Skeletal muscle cell (primary cell): ENCODE data around the gene LARGE2.

Experiments used
- DNase-seq: peaks from one replicate; pipeline ENCODE4 v3.0.0-alpha.2; 2010; ENCODE audit warnings: low read depth
- H3K4me3 ChIP-seq: 2 replicates; pipeline ENCODE4 v1.5.1; 2011; ENCODE audit warnings: low read depth, mild to moderate bottlenecking, control low read depth, low read length, moderate library complexity

The LARGE2 gene

GRCh38 chr11:45941285-45941684, 18.8 kb downstream of the LARGE2 start:
- no peak for DNase-seq
- H3K4me3 ChIP-seq: no peak overlapping the region

GRCh38 chr11:45942381-45942780, 19.9 kb downstream of the LARGE2 start:
- no peak for DNase-seq
- H3K4me3 ChIP-seq: no peak overlapping the region

DNA sequence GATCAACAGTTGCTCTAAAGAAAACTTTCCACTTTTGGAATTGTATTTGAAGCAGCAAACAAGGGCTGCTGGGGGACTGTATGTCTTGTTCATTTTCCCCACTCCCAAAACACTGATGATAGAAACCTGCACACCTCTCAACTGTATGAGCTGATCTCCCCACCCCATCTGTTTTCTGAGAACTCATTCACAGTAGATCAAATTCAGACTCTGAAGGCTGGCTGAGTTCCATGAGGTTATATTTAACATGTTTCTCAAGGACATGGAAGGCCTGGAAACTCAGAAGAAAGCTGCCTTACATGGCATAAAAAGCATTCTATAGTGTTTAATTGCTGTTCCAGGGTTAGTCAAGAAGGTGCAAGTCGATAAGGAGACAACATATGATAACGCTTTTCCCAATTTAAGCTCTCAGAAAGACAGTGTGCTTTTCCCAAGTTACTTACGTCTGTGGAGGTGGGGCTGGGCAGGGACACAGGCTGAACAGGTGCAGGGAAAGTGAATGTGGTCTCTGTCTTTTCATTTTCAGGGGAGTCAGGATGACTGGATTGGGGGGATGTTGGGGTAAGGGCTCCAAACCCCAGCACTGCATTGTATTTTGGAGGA, 23.0 kb downstream of the LARGE2 start:
- no peak for DNase-seq

GRCh38 chr11:45947885-45948284, 25.4 kb downstream of the LARGE2 start:
- H3K4me3 ChIP-seq: no peak overlapping the region
- no peak for DNase-seq

More for the DNA sequence above, 23.0 kb downstream of the LARGE2 start:
- no peak overlapping the region for H3K4me3 ChIP-seq

DNA sequence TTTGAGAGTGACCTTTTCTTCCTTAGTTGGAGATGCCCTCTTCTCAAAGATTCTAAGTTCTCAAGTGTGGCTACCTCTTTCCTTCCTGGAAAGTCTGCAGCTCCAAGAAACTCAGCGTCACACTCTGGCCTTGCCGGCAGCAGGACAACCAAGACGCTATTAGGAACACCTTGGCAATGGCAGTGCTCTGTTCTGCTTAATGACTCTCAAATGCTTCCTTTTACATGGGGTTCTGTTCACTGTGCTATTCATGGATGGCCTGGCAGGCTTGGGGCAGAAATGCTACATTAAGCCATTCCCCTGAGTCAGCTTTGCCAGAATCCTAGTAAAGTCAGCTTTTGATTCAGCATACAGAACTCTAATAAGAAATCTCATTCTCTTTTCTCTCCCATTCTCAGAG, 25.9 kb downstream of the LARGE2 start:
- no peak overlapping the region for H3K4me3 ChIP-seq
- DNase-seq: no peak

GRCh38 chr11:45949992-45950407, 27.5 kb downstream of the LARGE2 start:
- DNase-seq: no peak
- no peak overlapping the region for H3K4me3 ChIP-seq

DNA sequence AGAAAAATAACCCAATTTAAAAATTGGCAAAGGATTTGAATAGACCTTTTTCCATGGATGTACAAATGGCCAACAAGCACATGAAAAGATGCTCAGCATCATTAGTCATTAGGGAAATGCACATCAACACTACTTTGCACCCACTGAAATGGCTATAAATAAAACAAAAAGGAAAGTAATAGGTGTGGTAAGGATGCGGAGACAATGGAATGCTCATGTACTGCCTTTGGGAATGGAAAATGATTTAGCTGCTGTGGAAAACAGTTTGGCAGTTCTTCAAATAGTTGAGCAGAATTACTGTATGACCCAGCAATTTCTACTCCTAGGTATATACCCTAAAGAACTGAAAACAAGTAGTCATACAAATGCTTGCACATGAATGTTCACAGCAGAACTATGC, 37.4 kb downstream of the LARGE2 start:
- no peak for DNase-seq
- H3K4me3 ChIP-seq: no peak overlapping the region

- no peak for DNase-seq
- no peak overlapping the region for H3K4me3 ChIP-seq
Observed at GRCh38 chr11:45960387-45961095, 38.1 kb downstream of the LARGE2 start.

DNA sequence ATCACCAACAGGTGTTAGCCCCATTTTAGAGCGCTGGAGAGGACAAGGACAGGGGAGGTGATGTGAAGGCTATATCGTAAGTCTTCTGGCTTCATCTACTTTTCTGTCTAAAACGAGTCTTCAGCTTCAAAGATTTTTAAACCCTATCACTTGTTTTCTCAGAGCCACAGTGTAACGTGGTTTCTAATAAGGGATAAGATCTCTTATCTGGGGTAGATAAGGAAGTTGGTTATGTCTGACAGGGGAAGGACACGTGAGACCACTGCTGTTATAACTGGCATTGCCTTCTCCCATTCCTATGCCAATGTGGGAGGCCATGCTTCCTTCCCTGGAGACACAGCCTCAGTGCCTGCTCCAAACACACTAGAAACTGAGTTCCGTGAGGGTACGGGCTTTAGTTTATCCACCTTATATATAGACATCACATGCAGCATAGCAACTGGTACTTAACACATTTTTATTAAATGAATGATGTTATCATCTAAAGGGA, 39.3 kb downstream of the LARGE2 start:
- no peak for DNase-seq
- no peak overlapping the region for H3K4me3 ChIP-seq

DNA sequence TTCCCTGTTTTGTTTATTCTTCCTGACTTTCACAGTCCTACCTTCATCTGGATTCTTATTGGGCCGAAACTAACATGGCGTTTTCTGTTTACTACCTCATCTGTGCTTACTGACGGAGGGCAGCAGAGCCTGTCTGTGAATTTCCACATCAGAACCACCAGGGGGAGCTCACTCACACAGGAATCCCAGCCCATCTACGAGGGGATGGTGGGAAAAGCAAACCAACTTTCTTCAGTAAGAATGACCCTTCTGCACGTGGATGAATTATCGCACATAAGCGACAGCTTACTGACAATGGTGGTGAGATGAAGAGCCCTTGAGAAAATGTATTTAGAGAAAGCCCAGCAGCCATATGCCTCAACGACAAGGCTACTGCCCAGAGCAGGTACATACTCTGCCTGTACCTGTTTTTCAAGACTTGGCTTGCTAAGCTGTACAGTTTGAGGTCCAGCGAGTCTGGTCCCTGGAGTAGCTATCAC, 42.5 kb downstream of the LARGE2 start:
- no peak for DNase-seq

DNA sequence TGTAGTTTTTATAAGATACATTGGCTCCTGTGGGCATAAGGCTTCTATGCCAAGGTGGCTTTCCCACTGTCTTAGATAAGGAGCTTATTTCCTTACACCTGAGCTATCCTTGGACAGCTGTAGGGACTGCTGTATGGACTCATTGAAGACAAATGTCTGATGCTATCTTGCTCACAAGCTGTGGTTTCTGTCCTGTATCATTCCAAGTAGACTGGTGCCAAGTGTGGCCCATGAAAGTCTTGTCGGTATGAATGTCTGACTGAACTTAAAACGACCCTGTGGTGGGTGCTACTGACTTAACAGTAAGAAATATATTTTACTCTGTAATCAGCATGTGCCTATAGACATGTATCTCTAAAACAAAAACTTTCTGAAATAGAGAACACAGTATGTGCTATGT, 45.0 kb downstream of the LARGE2 start:
- no peak overlapping the region for H3K4me3 ChIP-seq
- no peak for DNase-seq

More for the DNA sequence above, 42.5 kb downstream of the LARGE2 start:
- no peak overlapping the region for H3K4me3 ChIP-seq

- no peak overlapping the region for H3K4me3 ChIP-seq
- DNase-seq: no peak
Observed at GRCh38 chr11:45968901-45969300, 46.4 kb downstream of the LARGE2 start.

DNA sequence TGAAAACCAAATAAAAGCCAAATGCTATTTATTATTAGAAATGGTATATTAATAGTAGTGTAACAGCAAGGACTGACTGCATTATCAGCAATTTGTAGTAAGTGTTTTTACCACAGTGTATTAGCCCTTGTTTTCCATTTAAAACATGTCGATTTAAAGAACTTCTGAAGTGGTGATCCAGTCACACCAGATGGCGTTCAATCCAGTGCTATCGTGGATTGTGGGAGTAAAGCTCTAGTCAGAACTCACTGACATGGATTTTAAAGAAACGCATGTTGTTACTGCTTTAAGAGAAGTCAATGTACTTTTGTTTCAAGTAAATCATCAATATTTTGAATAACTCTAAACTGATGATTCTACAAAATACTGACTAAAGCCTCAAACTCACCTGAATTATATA, 51.1 kb downstream of the LARGE2 start:
- no peak overlapping the region for H3K4me3 ChIP-seq
- no peak for DNase-seq

GRCh38 chr11:45974806-45975205, 52.4 kb downstream of the LARGE2 start:
- H3K4me3 ChIP-seq: no peak overlapping the region
- DNase-seq: no peak
